Fibroblast of pulmonary artery (primary cell): ENCODE data around the gene EXOSC2.

Experiments used
- DNase-seq: peaks from one replicate; pipeline ENCODE4 v3.0.0-alpha.2; 2010; ENCODE audit warnings: low read depth
- H3K4me3 ChIP-seq: replicated peaks from 2 replicates; pipeline ENCODE4 v1.5.1; 2011; ENCODE audit warnings: low read depth, mild to moderate bottlenecking, control low read depth, low read length, moderate library complexity
- TF ChIP-seq, protein P1 (sequence below): IDR thresholded peaks from 2 replicates; pipeline ENCODE4 v1.5.1; 2011; ENCODE audit warnings: mild to moderate bottlenecking, control low read depth, low read length, inconsistent platforms; ENCODE audit errors: missing control alignments

EXOSC2 gene, protein sequence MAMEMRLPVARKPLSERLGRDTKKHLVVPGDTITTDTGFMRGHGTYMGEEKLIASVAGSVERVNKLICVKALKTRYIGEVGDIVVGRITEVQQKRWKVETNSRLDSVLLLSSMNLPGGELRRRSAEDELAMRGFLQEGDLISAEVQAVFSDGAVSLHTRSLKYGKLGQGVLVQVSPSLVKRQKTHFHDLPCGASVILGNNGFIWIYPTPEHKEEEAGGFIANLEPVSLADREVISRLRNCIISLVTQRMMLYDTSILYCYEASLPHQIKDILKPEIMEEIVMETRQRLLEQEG

DNA sequence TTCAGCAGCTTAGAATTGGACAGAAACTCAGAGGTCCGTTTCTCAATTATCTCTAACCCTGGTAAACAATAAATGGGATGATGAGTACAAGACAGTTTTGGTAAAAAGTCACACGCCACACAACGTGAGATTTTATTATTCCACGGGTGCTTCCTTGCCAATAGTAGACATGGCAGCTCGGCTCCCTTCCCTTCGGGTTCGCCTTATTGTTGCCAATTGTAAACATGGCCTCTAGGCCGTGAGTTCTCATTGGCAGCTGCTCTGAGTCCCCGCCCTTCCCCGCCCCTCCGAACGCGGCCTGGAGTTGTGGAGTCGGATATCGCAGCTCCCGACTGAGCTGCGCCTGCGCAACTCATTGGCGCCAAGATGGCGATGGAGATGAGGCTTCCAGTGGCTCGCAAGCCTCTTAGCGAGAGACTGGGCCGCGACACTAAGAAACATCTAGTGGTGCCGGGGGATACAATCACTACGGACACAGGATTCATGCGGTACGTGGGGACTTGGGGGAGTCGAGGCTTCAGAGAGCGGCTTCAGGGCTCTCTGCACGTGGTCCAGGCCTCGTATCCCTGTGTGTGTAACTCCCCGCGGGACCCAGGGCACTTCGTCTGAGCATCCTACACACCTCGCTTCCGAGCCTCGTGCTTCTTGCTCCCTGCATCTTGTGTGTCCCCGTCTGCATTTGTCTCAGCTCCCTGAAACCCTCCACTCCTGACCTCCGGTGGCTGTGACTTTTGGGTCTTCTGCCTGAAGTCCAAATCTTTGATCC is at the start of gene EXOSC2:
TSS of gene EXOSC2 (plus strand) at position 355 of the 766 bp plus-strand sequence. CDS start at position 367, 12 bp downstream.
- peak; percentile 99 for DNase-seq
- peak within 1 kb of the TSS; percentile 89 for H3K4me3 ChIP-seq
- TF ChIP-seq, protein P1, sequence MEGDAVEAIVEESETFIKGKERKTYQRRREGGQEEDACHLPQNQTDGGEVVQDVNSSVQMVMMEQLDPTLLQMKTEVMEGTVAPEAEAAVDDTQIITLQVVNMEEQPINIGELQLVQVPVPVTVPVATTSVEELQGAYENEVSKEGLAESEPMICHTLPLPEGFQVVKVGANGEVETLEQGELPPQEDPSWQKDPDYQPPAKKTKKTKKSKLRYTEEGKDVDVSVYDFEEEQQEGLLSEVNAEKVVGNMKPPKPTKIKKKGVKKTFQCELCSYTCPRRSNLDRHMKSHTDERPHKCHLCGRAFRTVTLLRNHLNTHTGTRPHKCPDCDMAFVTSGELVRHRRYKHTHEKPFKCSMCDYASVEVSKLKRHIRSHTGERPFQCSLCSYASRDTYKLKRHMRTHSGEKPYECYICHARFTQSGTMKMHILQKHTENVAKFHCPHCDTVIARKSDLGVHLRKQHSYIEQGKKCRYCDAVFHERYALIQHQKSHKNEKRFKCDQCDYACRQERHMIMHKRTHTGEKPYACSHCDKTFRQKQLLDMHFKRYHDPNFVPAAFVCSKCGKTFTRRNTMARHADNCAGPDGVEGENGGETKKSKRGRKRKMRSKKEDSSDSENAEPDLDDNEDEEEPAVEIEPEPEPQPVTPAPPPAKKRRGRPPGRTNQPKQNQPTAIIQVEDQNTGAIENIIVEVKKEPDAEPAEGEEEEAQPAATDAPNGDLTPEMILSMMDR = no peak

DNA sequence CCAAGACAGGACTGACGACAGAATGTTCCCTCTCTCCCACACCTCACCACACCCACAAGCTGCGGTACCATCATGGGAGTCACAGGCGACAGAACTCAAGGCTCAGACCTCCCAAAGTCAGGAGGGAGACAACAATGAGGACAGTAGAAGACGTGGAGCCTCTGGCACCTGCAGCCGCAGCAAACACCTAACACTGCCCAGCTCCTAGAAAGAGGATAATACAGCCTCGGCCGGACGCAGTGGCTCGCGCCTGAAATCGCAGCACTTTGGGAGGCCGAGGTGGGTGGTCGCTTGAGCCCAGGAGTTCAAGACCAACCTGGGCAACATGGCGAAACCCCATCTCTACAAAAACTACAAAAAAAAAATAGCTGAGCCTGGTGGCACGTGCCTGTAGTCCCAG is 42.4 kb upstream of the EXOSC2 start:
- no peak overlapping the region for H3K4me3 ChIP-seq
- TF ChIP-seq, protein P1 = no peak
- DNase-seq = no peak

DNA sequence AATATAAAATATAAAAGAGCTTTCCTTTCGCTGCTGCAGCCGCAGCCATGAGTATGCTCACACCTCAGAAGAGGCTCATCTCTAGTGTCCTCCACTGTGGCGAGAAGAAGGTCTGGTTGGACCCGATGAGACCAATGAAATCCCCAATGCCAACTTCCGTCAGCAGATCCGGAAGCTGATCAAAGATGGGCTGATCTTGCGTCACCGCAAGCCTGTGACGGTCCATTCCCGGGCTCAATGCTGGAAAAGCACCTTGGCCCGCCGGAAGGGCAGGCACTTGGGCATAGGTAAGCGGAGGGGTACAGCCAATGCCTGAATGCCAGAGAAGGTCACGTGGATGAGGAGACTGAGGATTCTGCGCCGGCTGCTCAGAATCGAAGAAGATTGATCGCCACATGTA is 41.8 kb upstream of the EXOSC2 start:
- TF ChIP-seq, protein P1 = no peak
- no peak for DNase-seq
- H3K4me3 ChIP-seq = no peak overlapping the region

DNA sequence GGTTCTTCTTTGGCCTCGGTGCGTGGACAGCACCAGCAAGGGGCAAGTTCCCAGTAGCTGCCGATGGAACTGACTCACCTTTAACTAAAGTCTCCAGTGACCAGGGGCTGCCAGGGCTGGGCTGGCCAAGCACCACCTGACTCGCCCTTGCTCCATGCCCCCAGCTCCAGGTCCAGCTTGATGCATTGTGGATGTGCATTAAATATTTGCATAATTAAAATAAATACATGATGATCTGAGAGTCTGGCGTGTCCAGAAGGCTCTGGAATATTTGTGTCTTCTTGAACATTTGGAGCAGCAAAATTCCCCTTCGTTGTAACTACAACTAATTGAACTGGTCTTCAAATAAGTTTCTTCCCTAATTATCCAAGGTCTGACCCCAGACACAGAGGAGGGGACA is 38.7 kb upstream of the EXOSC2 start:
- no peak overlapping the region for H3K4me3 ChIP-seq
- TF ChIP-seq, protein P1 = no peak
- DNase-seq = no peak

DNA sequence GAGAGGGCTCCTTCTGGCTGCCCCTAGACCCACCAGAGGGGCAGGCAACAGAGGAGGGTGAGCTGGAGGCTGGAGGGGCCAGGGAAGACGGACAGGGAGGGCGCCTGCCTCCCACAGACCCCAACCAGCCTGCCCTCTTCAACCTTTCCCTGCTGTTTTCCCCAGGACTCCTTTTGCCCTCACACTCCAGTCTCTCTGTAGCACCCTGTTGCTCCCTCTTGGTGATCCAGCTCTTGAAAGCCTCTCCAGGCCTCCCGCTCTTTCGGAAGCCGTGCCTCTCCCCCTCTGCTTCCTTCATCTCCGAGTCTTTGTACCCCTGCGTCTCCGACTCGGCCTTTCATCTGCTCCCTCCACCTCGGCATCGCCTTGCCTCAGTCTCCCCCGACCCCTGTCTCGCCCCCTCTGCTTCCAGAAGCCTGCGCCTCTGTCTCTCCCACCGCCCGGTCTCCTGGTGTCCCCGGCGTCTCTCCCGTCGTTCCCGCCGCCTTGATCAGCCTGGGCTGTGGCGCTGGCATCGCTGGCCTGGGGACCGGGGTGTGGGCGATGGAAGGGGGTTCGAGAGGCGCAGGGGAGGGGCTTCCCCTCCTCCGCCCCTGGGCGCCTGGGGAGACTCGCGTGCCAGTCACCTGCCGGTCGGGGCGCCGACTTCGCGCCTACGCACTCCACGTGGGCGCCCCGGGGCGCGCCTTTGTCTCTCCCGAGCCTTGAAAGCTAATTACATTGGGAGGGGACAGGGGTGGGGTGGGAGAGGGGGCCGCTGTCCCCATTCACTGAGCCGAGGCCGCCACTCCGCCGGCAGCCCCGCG is 34.5 kb upstream of the EXOSC2 start:
- H3K4me3 ChIP-seq = no peak overlapping the region
- TF ChIP-seq, protein P1 = no peak
- no peak for DNase-seq

DNA sequence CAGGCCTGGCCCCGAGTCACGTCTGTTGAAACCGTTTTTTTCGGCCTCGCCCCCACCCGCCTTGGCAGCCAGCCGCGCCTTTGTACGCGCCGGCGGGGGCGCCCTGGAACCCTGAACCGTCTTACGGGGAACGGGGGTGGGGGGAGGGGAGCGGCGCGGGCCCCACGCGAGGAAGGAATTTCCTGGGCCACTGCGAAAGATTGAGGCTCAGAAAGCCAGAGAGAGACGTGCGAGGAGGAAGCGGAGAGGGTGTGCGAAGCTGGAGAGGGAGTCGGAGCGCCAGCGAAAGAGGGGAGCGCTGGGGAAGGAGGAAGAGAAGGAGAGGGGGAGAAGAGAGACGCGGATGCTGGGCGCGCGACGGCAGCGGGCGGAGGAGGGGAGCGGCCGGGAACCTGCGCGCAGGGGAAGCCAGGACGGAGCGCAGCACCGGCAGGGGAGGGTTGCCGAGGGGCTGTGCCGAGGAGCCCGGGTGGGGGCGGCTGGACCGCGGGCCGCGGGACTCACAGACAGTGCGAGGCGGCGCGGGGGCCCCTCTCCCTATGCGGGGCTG is 33.8 kb upstream of the EXOSC2 start:
- TF ChIP-seq, protein P1 = no peak
- no peak for DNase-seq
- no peak overlapping the region for H3K4me3 ChIP-seq
